ENCODE measurements around the gene ANO2. TPM values are rescaled to one million over a fixed set of nuclear protein-coding genes. Genes with fewer than 3 reads are reported as not detected.
"Not testable (repeated sequence)": the region's sequence is repeated elsewhere in the genome, so short reads cannot be mapped to it uniquely, and the experiment has no call there.

Gene ANO2
- total RNA-seq, 1 experiment from 2014 or later, result 1.2 TPM

GRCh38 chr12:5669624-5670023 lies 275.4 kb downstream of the ANO2 start:
- DNase-seq (ENCODE audit: low read depth), result not testable (repeated sequence)

- peak; percentile 84 for DNase-seq (ENCODE audit: low read depth)
Observed at GRCh38 chr12:5665615-5666014, 279.4 kb downstream of the ANO2 start.

- DNase-seq (ENCODE audit: low read depth), result no peak
Observed at GRCh38 chr12:5661811-5662210, 283.2 kb downstream of the ANO2 start.

GRCh38 chr12:5660238-5660637 lies 284.8 kb downstream of the ANO2 start:
- DNase-seq (ENCODE audit: low read depth), result peak; percentile 13

- DNase-seq (ENCODE audit: low read depth), result not testable (repeated sequence)
Observed at GRCh38 chr12:5658339-5658941, 286.6 kb downstream of the ANO2 start.

GRCh38 chr12:5656836-5657235 lies 288.2 kb downstream of the ANO2 start:
- no peak for DNase-seq (ENCODE audit: low read depth)

GRCh38 chr12:5655120-5655519 lies 289.9 kb downstream of the ANO2 start:
- no peak for DNase-seq (ENCODE audit: low read depth)

- no peak for DNase-seq (ENCODE audit: low read depth)
Observed at GRCh38 chr12:5654019-5654418, 291.0 kb downstream of the ANO2 start.

- no peak for DNase-seq (ENCODE audit: low read depth)
Observed at GRCh38 chr12:5650829-5651461, 294.1 kb downstream of the ANO2 start.

- DNase-seq (ENCODE audit: low read depth), result no peak
Observed at GRCh38 chr12:5650281-5650680, 294.8 kb downstream of the ANO2 start.

- DNase-seq (ENCODE audit: low read depth), result peak; percentile 58
Observed at GRCh38 chr12:5648692-5649359, 296.2 kb downstream of the ANO2 start.

- no peak for DNase-seq (ENCODE audit: low read depth)
Observed at GRCh38 chr12:5643266-5643665, 301.8 kb downstream of the ANO2 start.

GRCh38 chr12:5637698-5638097 lies 307.4 kb downstream of the ANO2 start:
- no peak for DNase-seq (ENCODE audit: low read depth)

GRCh38 chr12:5636907-5637306 lies 308.2 kb downstream of the ANO2 start:
- no peak for DNase-seq (ENCODE audit: low read depth)

GRCh38 chr12:5633106-5633505 lies 312.0 kb downstream of the ANO2 start:
- DNase-seq (ENCODE audit: low read depth), result no peak

GRCh38 chr12:5632453-5632852 lies 312.6 kb downstream of the ANO2 start:
- DNase-seq (ENCODE audit: low read depth), result no peak

- DNase-seq (ENCODE audit: low read depth), result no peak
Observed at GRCh38 chr12:5631497-5631896, 313.6 kb downstream of the ANO2 start.

- no peak for DNase-seq (ENCODE audit: low read depth)
Observed at GRCh38 chr12:5630726-5631125, 314.3 kb downstream of the ANO2 start.

- no peak for DNase-seq (ENCODE audit: low read depth)
Observed at GRCh38 chr12:5628501-5628900, 316.6 kb downstream of the ANO2 start.

GRCh38 chr12:5627053-5627630 lies 317.9 kb downstream of the ANO2 start:
- no peak for DNase-seq (ENCODE audit: low read depth)

GRCh38 chr12:5626151-5626550 lies 318.9 kb downstream of the ANO2 start:
- no peak for DNase-seq (ENCODE audit: low read depth)

- DNase-seq (ENCODE audit: low read depth), result no peak
Observed at GRCh38 chr12:5624486-5625272, 320.4 kb downstream of the ANO2 start.

All from Daoy (cell line).